WI38 (cell line): ENCODE data around the gene IFT25.

Source experiments
- H3K4me3 ChIP-seq: 2 replicates; pipeline ENCODE4 v1.5.1; 2011; ENCODE audit warnings: low read depth, mild to moderate bottlenecking, control low read depth, low read length
- CTCF ChIP-seq: IDR thresholded peaks from 2 replicates; pipeline ENCODE4 v1.5.1; 2012; ENCODE audit warnings: low read depth, mild to moderate bottlenecking, control low read depth, low read length

Gene IFT25

GRCh38 chr1:53893999-53894636 is 51.4 kb downstream of the IFT25 start, which contains the start of gene DIO1:
DIO1 (plus strand) TSS chr1:53894187; CDS start chr1:53894211, 24 bp downstream.
- TF ChIP-seq CTCF: no peak

GRCh38 chr1:53892911-53893310 is 52.6 kb downstream of the IFT25 start:
- no peak for TF ChIP-seq CTCF

More at GRCh38 chr1:53893999-53894636, 51.4 kb downstream of the IFT25 start, which contains the start of gene DIO1:
- H3K4me3 ChIP-seq: no peak within 1 kb of the TSS

GRCh38 chr1:53891678-53892077 is 53.8 kb downstream of the IFT25 start:
- H3K4me3 ChIP-seq: no peak overlapping the region
- no peak for TF ChIP-seq CTCF

More at GRCh38 chr1:53892911-53893310, 52.6 kb downstream of the IFT25 start:
- H3K4me3 ChIP-seq: no peak overlapping the region

- H3K4me3 ChIP-seq: no peak overlapping the region
- no peak for TF ChIP-seq CTCF
These were observed 54.5 kb downstream of the IFT25 start for GRCh38 chr1:53891018-53891417.

GRCh38 chr1:53890522-53890941 is 55.0 kb downstream of the IFT25 start:
- H3K4me3 ChIP-seq: peak overlapping the region; percentile 95
- no peak for TF ChIP-seq CTCF

- H3K4me3 ChIP-seq: peak within 1 kb of the TSS; percentile 95
- no peak for TF ChIP-seq CTCF
These were observed 55.9 kb downstream of the IFT25 start, which contains the start of gene YIPF1 for GRCh38 chr1:53889304-53890298. YIPF1 (minus strand) TSS chr1:53889797; CDS start chr1:53888937, 860 bp downstream.
